ENCODE measurements around the gene DOCK3. TPM values are rescaled to one million over a fixed set of nuclear protein-coding genes. Genes with fewer than 3 reads are reported as not detected.
"Not testable (repeated sequence)": the region's sequence is repeated elsewhere in the genome, so short reads cannot be mapped to it uniquely, and the experiment has no call there.

DOCK3 gene
- total RNA-seq, 1 experiment from 2014 or later = 0.14 TPM

DNA sequence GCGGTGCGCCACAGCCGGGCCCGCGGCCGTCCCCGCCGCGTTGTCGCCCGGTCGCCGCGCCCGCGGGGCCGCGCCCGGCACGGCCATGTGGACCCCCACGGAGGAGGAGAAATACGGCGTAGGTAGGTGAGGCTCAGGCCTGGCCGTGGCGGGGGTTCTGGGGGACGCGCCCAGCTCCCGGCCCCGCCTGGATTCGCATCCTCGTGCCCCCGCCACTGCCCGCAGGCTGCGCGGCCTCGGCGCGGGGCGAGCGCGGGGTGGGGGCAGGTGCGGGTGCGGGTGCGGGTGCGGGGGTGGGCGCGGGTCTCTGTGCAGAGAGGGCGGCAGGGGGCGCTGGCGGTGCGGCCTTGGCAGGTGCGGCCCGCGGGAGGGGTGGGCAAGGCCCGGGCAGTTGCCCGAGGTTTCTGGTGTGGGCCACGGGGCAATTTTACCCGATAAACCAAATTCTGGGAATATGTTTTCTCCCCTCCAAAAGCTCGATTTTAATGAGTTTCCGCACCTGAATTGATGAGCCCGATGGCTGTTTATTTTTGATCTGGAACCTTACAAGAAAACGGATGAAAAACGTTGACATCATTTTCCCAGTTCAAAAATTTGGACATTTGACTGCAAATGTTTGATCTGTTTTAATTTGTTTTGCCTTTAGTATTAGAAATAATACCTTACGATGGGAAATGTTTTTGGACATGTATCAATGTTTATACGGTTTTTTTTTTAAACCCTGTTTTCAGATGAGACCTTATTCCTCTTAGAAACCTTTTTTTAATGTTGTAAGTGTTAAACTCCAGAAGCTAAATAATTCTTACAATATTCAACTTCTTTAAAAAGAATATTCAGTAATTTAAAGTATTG, 678 bp downstream of the DOCK3 start:
- H3K27ac Mint-ChIP-seq (ENCODE audit: low read depth, unreplicated experiment) = no peak overlapping the region
- POLR2A ChIA-PET = interaction anchor here (0.7 to 2.4 kb wide), 3 partner anchors 12 to 29 kb away, joined by 3 to 6 read pairs (median 3); no protein-coding TSS in a partner anchor
- no peak for DNase-seq (ENCODE audit: unreplicated experiment)

DNA sequence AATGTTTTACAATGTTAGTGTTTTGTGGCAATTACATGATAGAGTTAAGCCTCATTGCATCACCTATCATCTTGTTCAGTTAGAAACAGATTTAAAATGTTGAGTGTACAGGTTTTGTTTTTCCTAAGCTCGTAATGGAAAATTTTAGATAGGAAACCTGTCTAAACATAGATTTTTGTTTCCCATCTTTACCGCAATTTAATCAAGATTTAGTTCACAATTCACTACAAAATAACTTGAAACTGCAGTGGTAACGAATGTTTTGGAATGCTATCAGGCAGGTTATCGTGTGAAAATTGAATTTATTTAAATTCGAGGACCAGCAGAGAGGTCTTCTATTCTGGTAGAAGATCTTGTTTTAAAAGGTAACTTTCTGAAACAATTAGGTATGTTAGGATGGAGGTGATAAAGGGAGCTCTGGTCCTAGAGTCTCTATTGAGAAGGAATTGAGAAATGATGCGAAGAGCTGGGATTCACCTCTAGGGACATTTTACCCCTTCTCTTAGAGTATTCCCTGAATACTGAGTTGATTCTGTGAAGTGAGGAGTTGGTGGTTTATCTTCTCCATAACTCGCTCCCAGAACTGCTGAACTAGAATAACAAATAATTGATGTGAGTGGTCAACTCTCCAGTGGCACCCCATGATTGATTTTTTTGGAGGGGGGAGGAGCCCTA, 1.4 kb downstream of the DOCK3 start:
- CTCF ChIA-PET = interaction anchor here (0.5 to 1.5 kb wide), 8 partner anchors 13 to 424 kb away, joined by 3 to 5 read pairs (median 3); no protein-coding TSS in a partner anchor
- H3K4me3 Mint-ChIP-seq (ENCODE audit: unreplicated experiment) = no peak overlapping the region
- BruUV-seq (replicated peaks) = no TSS peak
- POLR2A ChIA-PET = no interaction called here
- H3K36me3 Mint-ChIP-seq (ENCODE audit: insufficient read depth, unreplicated experiment) = no peaks in the 10 kb centered on the region
- H3K27me3 Mint-ChIP-seq (ENCODE audit: insufficient read depth, unreplicated experiment) = peaks cover 72% of the 10 kb centered on the region
- no peak overlapping the region for H3K27ac Mint-ChIP-seq (ENCODE audit: low read depth, unreplicated experiment)
- DNase-seq (ENCODE audit: unreplicated experiment) = no peak
- peaks cover 5% of the 10 kb centered on the region for H3K4me1 Mint-ChIP-seq (ENCODE audit: insufficient read depth, unreplicated experiment)
- TF ChIP-seq, protein P1, sequence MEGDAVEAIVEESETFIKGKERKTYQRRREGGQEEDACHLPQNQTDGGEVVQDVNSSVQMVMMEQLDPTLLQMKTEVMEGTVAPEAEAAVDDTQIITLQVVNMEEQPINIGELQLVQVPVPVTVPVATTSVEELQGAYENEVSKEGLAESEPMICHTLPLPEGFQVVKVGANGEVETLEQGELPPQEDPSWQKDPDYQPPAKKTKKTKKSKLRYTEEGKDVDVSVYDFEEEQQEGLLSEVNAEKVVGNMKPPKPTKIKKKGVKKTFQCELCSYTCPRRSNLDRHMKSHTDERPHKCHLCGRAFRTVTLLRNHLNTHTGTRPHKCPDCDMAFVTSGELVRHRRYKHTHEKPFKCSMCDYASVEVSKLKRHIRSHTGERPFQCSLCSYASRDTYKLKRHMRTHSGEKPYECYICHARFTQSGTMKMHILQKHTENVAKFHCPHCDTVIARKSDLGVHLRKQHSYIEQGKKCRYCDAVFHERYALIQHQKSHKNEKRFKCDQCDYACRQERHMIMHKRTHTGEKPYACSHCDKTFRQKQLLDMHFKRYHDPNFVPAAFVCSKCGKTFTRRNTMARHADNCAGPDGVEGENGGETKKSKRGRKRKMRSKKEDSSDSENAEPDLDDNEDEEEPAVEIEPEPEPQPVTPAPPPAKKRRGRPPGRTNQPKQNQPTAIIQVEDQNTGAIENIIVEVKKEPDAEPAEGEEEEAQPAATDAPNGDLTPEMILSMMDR (IDR thresholded peaks at IDR 0.05; ENCODE audit: unreplicated experiment) = no peak
- H3K9me3 Mint-ChIP-seq (ENCODE audit: unreplicated experiment) = no peaks in the 10 kb centered on the region
- intact Hi-C loops (cut with micrococcal nuclease) = no loop called here

More for the DNA sequence above, 678 bp downstream of the DOCK3 start:
- CTCF ChIA-PET = interaction anchor here (0.6 to 1.5 kb wide), 6 partner anchors 14 to 425 kb away, joined by 3 to 5 read pairs (median 3); no protein-coding TSS in a partner anchor
- peaks cover 6% of the 10 kb centered on the region for H3K4me1 Mint-ChIP-seq (ENCODE audit: insufficient read depth, unreplicated experiment)
- intact Hi-C loops (cut with micrococcal nuclease) = no loop called here
- TF ChIP-seq, protein P1 (IDR thresholded peaks at IDR 0.05; ENCODE audit: unreplicated experiment) = peak; percentile 42
- BruUV-seq (replicated peaks) = no TSS peak
- peaks cover 72% of the 10 kb centered on the region for H3K27me3 Mint-ChIP-seq (ENCODE audit: insufficient read depth, unreplicated experiment)
- peak overlapping the region; percentile 33 for H3K4me3 Mint-ChIP-seq (ENCODE audit: unreplicated experiment)
- H3K9me3 Mint-ChIP-seq (ENCODE audit: unreplicated experiment) = no peaks in the 10 kb centered on the region
- no peaks in the 10 kb centered on the region for H3K36me3 Mint-ChIP-seq (ENCODE audit: insufficient read depth, unreplicated experiment)

DNA sequence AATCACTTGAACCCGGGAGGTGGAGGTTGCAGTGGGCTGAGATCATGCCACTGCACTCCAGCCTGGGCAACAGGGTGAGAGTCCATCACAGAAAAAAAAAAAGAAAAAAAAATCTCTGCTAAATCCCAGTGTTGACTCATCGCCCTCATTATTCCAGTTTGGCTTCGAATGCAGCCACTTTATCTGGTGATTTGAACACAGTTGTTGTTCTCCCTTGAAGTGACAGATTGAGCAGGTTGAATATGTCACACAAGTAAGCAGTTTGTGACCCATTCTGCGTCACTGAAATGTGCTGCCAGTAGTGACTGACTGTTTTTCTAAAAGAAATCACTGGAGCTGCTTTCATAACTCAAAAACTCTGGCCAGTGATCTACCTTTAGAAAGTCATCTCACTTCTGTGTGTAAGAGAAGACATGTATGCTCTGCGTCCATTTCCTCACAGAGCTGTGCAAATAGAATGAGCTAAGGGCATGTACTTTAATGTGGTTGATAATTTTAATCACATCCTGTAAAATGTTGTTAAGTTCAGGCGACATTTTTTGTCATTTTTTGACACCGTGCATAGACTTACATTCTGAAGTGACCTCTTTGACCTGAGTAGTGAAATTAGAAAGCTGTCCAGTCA, 12.5 kb downstream of the DOCK3 start:
- no TSS peak for BruUV-seq (replicated peaks)
- no peaks in the 10 kb centered on the region for H3K4me1 Mint-ChIP-seq (ENCODE audit: insufficient read depth, unreplicated experiment)
- TF ChIP-seq, protein P1 (IDR thresholded peaks at IDR 0.05; ENCODE audit: unreplicated experiment) = no peak
- no peak overlapping the region for H3K4me3 Mint-ChIP-seq (ENCODE audit: unreplicated experiment)
- peaks cover 41% of the 10 kb centered on the region for H3K27me3 Mint-ChIP-seq (ENCODE audit: insufficient read depth, unreplicated experiment)
- H3K27ac Mint-ChIP-seq (ENCODE audit: low read depth, unreplicated experiment) = no peak overlapping the region
- ChIA-PET CTCF (no interaction called here), POLR2A (interaction anchor here (0.6 kb wide), 1 partner anchor 489 kb away, joined by 3 read pairs; no protein-coding TSS in a partner anchor)
- intact Hi-C loops (cut with micrococcal nuclease) = no loop called here
- H3K9me3 Mint-ChIP-seq (ENCODE audit: unreplicated experiment) = no peaks in the 10 kb centered on the region
- DNase-seq (ENCODE audit: unreplicated experiment) = no peak
- no peaks in the 10 kb centered on the region for H3K36me3 Mint-ChIP-seq (ENCODE audit: insufficient read depth, unreplicated experiment)

DNA sequence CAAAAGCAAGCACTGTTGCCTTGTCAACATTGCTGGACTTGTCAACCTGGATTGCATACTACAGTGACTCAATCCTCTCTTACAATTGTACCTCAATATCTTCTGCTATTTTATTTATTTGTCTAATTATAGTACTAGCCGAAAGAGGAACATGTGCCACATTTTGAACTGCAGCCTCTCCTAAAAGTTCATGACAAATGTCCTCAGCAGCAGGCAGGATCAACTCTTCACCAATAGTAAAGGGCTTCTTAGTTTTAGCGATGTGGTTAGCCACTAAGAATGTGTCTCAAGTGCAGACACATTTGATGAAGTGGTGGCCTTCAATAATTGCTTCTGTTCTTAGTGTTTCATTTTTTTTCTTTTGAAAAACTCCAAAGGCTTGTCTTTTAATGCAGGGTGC, 13.2 kb downstream of the DOCK3 start:
- intact Hi-C loops (cut with micrococcal nuclease) = no loop called here

DNA sequence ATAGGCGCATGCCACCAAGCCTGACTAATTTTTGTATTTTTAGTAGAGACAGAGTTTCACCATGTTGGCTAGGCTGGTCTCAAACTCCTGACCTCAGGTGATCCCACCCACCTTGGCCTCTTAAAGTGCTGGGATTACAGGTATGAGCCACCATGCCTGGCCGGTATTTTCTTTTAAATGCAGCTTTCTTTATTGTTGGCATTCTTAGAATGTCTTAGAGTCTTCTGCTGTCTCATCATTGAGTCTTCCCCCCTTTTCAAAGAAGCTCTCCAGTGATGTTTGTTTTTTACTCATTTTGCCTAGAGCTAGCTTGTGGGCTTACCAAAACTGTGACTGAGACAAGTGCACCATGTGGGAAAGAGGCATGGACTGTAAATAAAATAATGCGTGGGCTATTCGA, 13.9 kb downstream of the DOCK3 start:
- H3K36me3 Mint-ChIP-seq (ENCODE audit: insufficient read depth, unreplicated experiment); BruUV-seq (replicated peaks); H3K4me1 Mint-ChIP-seq (ENCODE audit: insufficient read depth, unreplicated experiment); H3K27ac Mint-ChIP-seq (ENCODE audit: low read depth, unreplicated experiment); intact Hi-C loops (cut with micrococcal nuclease); DNase-seq (ENCODE audit: unreplicated experiment); POLR2A ChIA-PET; H3K9me3 Mint-ChIP-seq (ENCODE audit: unreplicated experiment); H3K4me3 Mint-ChIP-seq (ENCODE audit: unreplicated experiment): not testable (repeated sequence)
- CTCF ChIA-PET = interaction anchor here (0.6 to 1.5 kb wide), 3 partner anchors 13 to 1877 kb away, joined by 3 to 5 read pairs (median 3); no protein-coding TSS in a partner anchor
- peaks cover 27% of the 10 kb centered on the region for H3K27me3 Mint-ChIP-seq (ENCODE audit: insufficient read depth, unreplicated experiment)

More for the DNA sequence above, 13.2 kb downstream of the DOCK3 start:
- TF ChIP-seq, protein P1 (IDR thresholded peaks at IDR 0.05; ENCODE audit: unreplicated experiment) = no peak
- Mint-ChIP-seq H3K9me3 (ENCODE audit: unreplicated experiment) (no peaks in the 10 kb centered on the region), H3K27ac (ENCODE audit: low read depth, unreplicated experiment) (no peak overlapping the region), H3K36me3 (ENCODE audit: insufficient read depth, unreplicated experiment) (no peaks in the 10 kb centered on the region), H3K27me3 (ENCODE audit: insufficient read depth, unreplicated experiment) (peaks cover 34% of the 10 kb centered on the region), H3K4me3 (ENCODE audit: unreplicated experiment) (no peak overlapping the region), H3K4me1 (ENCODE audit: insufficient read depth, unreplicated experiment) (no peaks in the 10 kb centered on the region)
- POLR2A ChIA-PET = no interaction called here
- BruUV-seq (replicated peaks) = no TSS peak
- no peak for DNase-seq (ENCODE audit: unreplicated experiment)
- CTCF ChIA-PET = interaction anchor here (0.6 to 0.9 kb wide), 2 partner anchors 53 to 63 kb away, joined by 3 to 5 read pairs; no protein-coding TSS in a partner anchor
